HCT116 (cell line): ENCODE measurements around the gene UBE2F. TPM values are rescaled to one million over a fixed set of nuclear protein-coding genes. Genes with fewer than 3 reads are reported as not detected.
"Not testable (repeated sequence)": the region's sequence is repeated elsewhere in the genome, so short reads cannot be mapped to it uniquely, and the experiment has no call there.

ENCODE experiments used
- ATAC-seq: fragments of 200-7000 bp; cut with Tn5 transposase; 2 replicates; pipeline ENCODE4 v1.9.1; 2020; ENCODE audit warnings: mild to moderate bottlenecking, moderate library complexity
- BruUV-seq: library from RNA; stranded (reverse); fragments of 400-500 nt; replicated peaks from 2 replicates; lab custom pipeline; 2021; lab: Mats Ljungman, UMichigan
- CTCF ChIA-PET: fragments of 300-600 bp; sonication (Branson Sonifier 250); formaldehyde crosslinking; loops from one replicate; lab custom pipeline; 2021; ENCODE audit warnings: antibody characterized with exemption; lab: Charles Lee
- POLR2A ChIA-PET: fragments of 300-600, 350-600 bp; sonication (Branson Sonifier 250); formaldehyde crosslinking; loops from one replicate; lab custom pipeline; 2021; ENCODE audit warnings: antibody characterized with exemption; lab: Charles Lee
- RAD21 ChIA-PET, 2 experiments: fragments of 300-600 bp; sonication (Branson Sonifier 250); formaldehyde crosslinking; loops; one replicate each; lab custom pipeline; 2023; ENCODE audit warnings: low total read pairs in 2 of 2; ENCODE audit not compliant: uncharacterized antibody in 2 of 2, unreplicated experiment in 2 of 2, low non-redundant PET in 1 of 2; lab: Charles Lee
- DNase-seq: peaks from one replicate; pipeline ENCODE4 v3.0.0-alpha.2; 2010; ENCODE audit warnings: low read depth, low spot score
- H2AFZ ChIP-seq: fragments of 200-600 bp; shearing (Covaris generic), sonication (generic); 2 replicates; pipeline ENCODE4 v1.6.1; 2017; ENCODE audit warnings: low read depth, mixed run types, mixed read lengths, antibody characterized with exemption, low read length; ENCODE audit not compliant: poor library complexity, severe bottlenecking
- H3K27ac ChIP-seq: 2 replicates; pipeline ENCODE4 v1.5.1; 2012; ENCODE audit warnings: low read depth, low read length
- H3K27me3 ChIP-seq: fragments of 200-600 bp; sonication (generic); 2 replicates; pipeline ENCODE4 v1.6.1; 2016; ENCODE audit warnings: mixed run types, low read length, mixed read lengths; ENCODE audit not compliant: insufficient read depth
- H3K36me3 ChIP-seq, 2 experiments: fragments of 200-500 bp in 1 of 2; fragments of 200-600 bp in 1 of 2; sonication (Bioruptor generic) in 1 of 2; sonication (generic) in 1 of 2; 2 replicates each; pipeline versions ENCODE4 v1.5.1 to v1.6.1; 2014 to 2016; ENCODE audit warnings: low read length in 2 of 2, inconsistent platforms in 1 of 2, mixed read lengths in 1 of 2, mixed run types in 1 of 2; ENCODE audit not compliant: insufficient read depth in 2 of 2, control insufficient read depth in 1 of 2
- H3K4me1 ChIP-seq, 2 experiments: fragments of 200-600 bp in 1 of 2; sonication (generic) in 1 of 2; 2 replicates each; pipeline versions ENCODE4 v1.5.1 to v1.6.1; 2012 to 2017; ENCODE audit warnings: low read length in 2 of 2, inconsistent platforms in 1 of 2, mild to moderate bottlenecking in 1 of 2, mixed read lengths in 1 of 2, mixed run types in 1 of 2, moderate library complexity in 1 of 2; ENCODE audit not compliant: insufficient read depth in 2 of 2, control insufficient read depth in 1 of 2
- H3K4me2 ChIP-seq: fragments of 200-600 bp; sonication (generic); 2 replicates; pipeline ENCODE4 v1.6.1; 2017; ENCODE audit warnings: mixed run types, low read length, mixed read lengths
- H3K4me3 ChIP-seq, 2 experiments: fragments of 200-600 bp in 1 of 2; sonication (generic) in 1 of 2; replicated peaks in 1 of 2; 2 replicates each; pipeline ENCODE4 v1.5.1; 2011 to 2016; ENCODE audit warnings: low read length in 2 of 2, control low read depth in 1 of 2, low read depth in 1 of 2, mild to moderate bottlenecking in 1 of 2, mixed read lengths in 1 of 2, mixed run types in 1 of 2
- H3K79me2 ChIP-seq: fragments of 200-600 bp; sonication (generic); 2 replicates; pipeline ENCODE4 v1.6.1; 2017; ENCODE audit warnings: mild to moderate bottlenecking, mixed run types, low read length, moderate library complexity, mixed read lengths; ENCODE audit not compliant: insufficient read depth
- H3K9ac ChIP-seq: fragments of 200-600 bp; sonication (generic); 2 replicates; pipeline ENCODE4 v1.6.1; 2016; ENCODE audit warnings: low read length, mixed read lengths
- H3K9me2 ChIP-seq: fragments of 200-600 bp; sonication (generic), shearing (Covaris generic); 2 replicates; pipeline ENCODE4 v1.6.1; 2017; ENCODE audit warnings: mixed run types, mild to moderate bottlenecking, moderate library complexity; ENCODE audit not compliant: insufficient read depth
- H3K9me3 ChIP-seq, 2 experiments: fragments of 200-500 bp in 1 of 2; fragments of 200-600 bp in 1 of 2; sonication (Bioruptor generic) in 1 of 2; sonication (generic) in 1 of 2; 2 replicates each; pipeline ENCODE4 v1.6.1; 2014 to 2017; ENCODE audit warnings: low read length in 2 of 2, mixed read lengths in 2 of 2, inconsistent platforms in 1 of 2, low read depth in 1 of 2, mild to moderate bottlenecking in 1 of 2, mixed run types in 1 of 2, moderate library complexity in 1 of 2; ENCODE audit not compliant: control insufficient read depth in 1 of 2, insufficient read depth in 1 of 2
- H4K20me1 ChIP-seq: fragments of 200-600 bp; sonication (generic), shearing (Covaris generic); 2 replicates; pipeline ENCODE4 v1.6.1; 2017; ENCODE audit warnings: mixed run types, mild to moderate bottlenecking, moderate library complexity; ENCODE audit not compliant: insufficient read depth
- CEBPB ChIP-seq: IDR thresholded peaks from 2 replicates; pipeline ENCODE4 v1.6.1; 2012; ENCODE audit warnings: low read depth
- EZH2 ChIP-seq: fragments of 200-600 bp; sonication (generic); IDR thresholded peaks from 2 replicates; pipeline ENCODE4 v1.6.1; 2017; ENCODE audit warnings: antibody characterized with exemption, mixed run types
- EZH2phosphoT487 ChIP-seq: fragments of 200-600 bp; IDR thresholded peaks from 2 replicates; pipeline ENCODE4 v1.6.1; 2018; ENCODE audit warnings: antibody characterized with exemption, borderline replicate concordance
- JUND ChIP-seq: IDR thresholded peaks from 2 replicates; pipeline ENCODE4 v1.6.1; 2012
- MAX ChIP-seq: IDR thresholded peaks from 2 replicates; pipeline ENCODE4 v1.6.1; 2012
- REST ChIP-seq: IDR thresholded peaks from 2 replicates; pipeline ENCODE4 v1.6.1; 2012; ENCODE audit warnings: low read depth
- SP1 ChIP-seq: IDR thresholded peaks from 2 replicates; pipeline ENCODE4 v1.6.1; 2012; ENCODE audit warnings: low read depth
- TCF7L2 ChIP-seq: IDR thresholded peaks from 2 replicates; pipeline ENCODE4 v1.7.0; 2011; ENCODE audit warnings: borderline replicate concordance, inconsistent platforms; ENCODE audit not compliant: insufficient read depth, insufficient read length; ENCODE audit errors: extremely low read depth
- ZBTB33 ChIP-seq: IDR thresholded peaks from 2 replicates; pipeline ENCODE4 v1.6.1; 2011; ENCODE audit warnings: mild to moderate bottlenecking, low read length, moderate library complexity; ENCODE audit not compliant: insufficient replicate concordance; ENCODE audit errors: extremely low read depth
- ZNF274 ChIP-seq: fragments of 200-500 bp; sonication (Bioruptor generic); IDR thresholded peaks from 2 replicates; pipeline ENCODE4 v1.6.1; 2014; ENCODE audit warnings: mild to moderate bottlenecking, low read depth, low read length, inconsistent platforms
- intact Hi-C: fragments of 100-400 bp; cut with micrococcal nuclease; formaldehyde crosslinking; loops from 2 replicates; pipeline ENCODE4 v1.10.0; 2022
- total RNA-seq: library from RNA; stranded (reverse); gene quantifications from one replicate; pipeline ENCODE4 v1.2.1, GENCODE V29; 2021; ENCODE audit not compliant: unreplicated experiment
- TF ChIP-seq, protein P1 (sequence below), 3 experiments: fragments of 200-600 bp in 1 of 3; sonication (generic) in 1 of 3; IDR thresholded peaks in 2 of 3; conservative IDR thresholded peaks in 1 of 3; 2 replicates each; pipeline ENCODE4 v1.5.1; 2012 to 2017; ENCODE audit warnings: low read depth in 2 of 3, low read length in 2 of 3, antibody characterized with exemption in 1 of 3, borderline replicate concordance in 1 of 3, control low read depth in 1 of 3, mild to moderate bottlenecking in 1 of 3, mixed read lengths in 1 of 3, mixed run types in 1 of 3, moderate library complexity in 1 of 3; ENCODE audit not compliant: insufficient read depth in 1 of 3

UBE2F gene
- total RNA-seq, 1 experiment from 2014 or later, result 32.8 TPM

DNA sequence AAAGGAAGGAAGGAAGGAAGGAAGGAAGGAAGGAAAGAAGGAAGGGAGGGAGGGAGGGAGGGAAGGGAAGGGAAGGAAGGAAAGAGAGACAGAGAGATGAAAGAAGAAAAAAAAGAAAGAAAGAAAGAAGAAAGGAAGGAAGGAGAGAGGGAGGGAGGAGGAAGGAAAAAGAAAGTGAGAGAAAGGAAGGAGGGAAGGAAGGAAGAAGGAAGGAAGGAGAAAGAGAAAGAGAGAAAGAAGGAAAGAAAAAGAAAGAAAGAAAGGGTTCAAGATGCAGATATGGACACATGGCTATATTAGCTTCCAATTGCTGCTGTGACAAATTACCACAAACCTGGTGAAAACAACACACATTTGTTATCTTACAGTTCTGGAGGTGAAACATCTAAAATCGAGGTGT is 20.4 kb upstream of the UBE2F start:
- Histone ChIP-seq H3K9ac (no peak overlapping the region), H3K36me3 (no peaks in the 10 kb centered on the region)
- TF ChIP-seq MAX, result no peak
- TF ChIP-seq JUND, result no peak
- TF ChIP-seq REST, result no peak
- no peak for TF ChIP-seq ZBTB33
- TF ChIP-seq, protein P1, sequence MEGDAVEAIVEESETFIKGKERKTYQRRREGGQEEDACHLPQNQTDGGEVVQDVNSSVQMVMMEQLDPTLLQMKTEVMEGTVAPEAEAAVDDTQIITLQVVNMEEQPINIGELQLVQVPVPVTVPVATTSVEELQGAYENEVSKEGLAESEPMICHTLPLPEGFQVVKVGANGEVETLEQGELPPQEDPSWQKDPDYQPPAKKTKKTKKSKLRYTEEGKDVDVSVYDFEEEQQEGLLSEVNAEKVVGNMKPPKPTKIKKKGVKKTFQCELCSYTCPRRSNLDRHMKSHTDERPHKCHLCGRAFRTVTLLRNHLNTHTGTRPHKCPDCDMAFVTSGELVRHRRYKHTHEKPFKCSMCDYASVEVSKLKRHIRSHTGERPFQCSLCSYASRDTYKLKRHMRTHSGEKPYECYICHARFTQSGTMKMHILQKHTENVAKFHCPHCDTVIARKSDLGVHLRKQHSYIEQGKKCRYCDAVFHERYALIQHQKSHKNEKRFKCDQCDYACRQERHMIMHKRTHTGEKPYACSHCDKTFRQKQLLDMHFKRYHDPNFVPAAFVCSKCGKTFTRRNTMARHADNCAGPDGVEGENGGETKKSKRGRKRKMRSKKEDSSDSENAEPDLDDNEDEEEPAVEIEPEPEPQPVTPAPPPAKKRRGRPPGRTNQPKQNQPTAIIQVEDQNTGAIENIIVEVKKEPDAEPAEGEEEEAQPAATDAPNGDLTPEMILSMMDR (IDR thresholded peaks at IDR 0.05 in 2 of 3, conservative IDR thresholded peaks at IDR 0.05 in 1 of 3; ENCODE audit: borderline replicate concordance in 1 of 3, insufficient read depth in 1 of 3, low read depth in 2 of 3, low read length in 2 of 3), result no peak
- no peak for TF ChIP-seq ZNF274
- TF ChIP-seq TCF7L2, result no peak
- no peak for TF ChIP-seq EZH2
- no peak for TF ChIP-seq CEBPB
- TF ChIP-seq EZH2phosphoT487, result no peak
- TF ChIP-seq SP1, result no peak
- TF ChIP-seq, all 23 proteins: peak for 0
- RAD21 ChIA-PET, result no interaction called here
- ATAC-seq (no peak), DNase-seq (no peak)
- H3K27ac ChIP-seq, result no peak overlapping the region
- CTCF ChIA-PET, result no interaction called here
- H3K4me1 ChIP-seq, result no peaks in the 10 kb centered on the region
- no peaks in the 10 kb centered on the region for H4K20me1 ChIP-seq
- intact Hi-C loops, result no loop called here
- no peaks in the 10 kb centered on the region for H3K79me2 ChIP-seq
- POLR2A ChIA-PET, result no interaction called here
- no TSS peak for BruUV-seq
- H3K9me2 ChIP-seq, result no peaks in the 10 kb centered on the region
- no peak overlapping the region for H2AFZ ChIP-seq
- peaks cover 7 to 14% of the 10 kb centered on the region in 2 experiments; a peak in 3 of 4 replicates for H3K9me3 ChIP-seq
- no peak overlapping the region for H3K4me2 ChIP-seq
- no peaks in the 10 kb centered on the region for H3K27me3 ChIP-seq
- H3K4me3 ChIP-seq, result no peak overlapping the region

DNA sequence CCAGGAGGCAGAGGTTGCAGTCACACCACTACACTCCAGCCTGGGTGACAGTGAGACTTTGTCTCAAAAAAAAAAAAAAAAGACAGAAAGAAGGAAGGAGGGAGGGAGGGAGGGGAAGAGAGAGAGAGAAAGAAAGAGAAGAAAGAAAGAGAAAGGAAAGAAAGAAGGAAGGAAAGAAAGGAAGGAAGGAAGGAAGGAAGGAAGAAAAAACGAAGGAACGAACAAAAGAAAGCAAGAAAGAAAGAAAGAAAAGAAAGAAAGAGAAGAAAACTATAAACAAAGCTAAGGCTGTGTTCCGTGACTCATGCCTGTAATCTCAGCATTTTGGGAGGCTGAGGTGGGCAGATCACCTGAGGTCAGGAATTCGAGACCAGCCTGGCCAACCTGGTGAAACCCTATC is 15.5 kb upstream of the UBE2F start:
- ATAC-seq, H3K4me3 ChIP-seq, CTCF ChIA-PET, H3K79me2 ChIP-seq, H3K9ac ChIP-seq, H3K4me2 ChIP-seq, H3K27me3 ChIP-seq, H4K20me1 ChIP-seq, H3K4me1 ChIP-seq, DNase-seq, H3K9me2 ChIP-seq, POLR2A ChIA-PET, BruUV-seq, H3K36me3 ChIP-seq, H2AFZ ChIP-seq, H3K9me3 ChIP-seq, H3K27ac ChIP-seq, intact Hi-C loops, RAD21 ChIA-PET: not testable (repeated sequence)
